Measurements from ENCODE around the gene FDXR.
"Not testable (repeated sequence)": the region's sequence is repeated elsewhere in the genome, so short reads cannot be mapped to it uniquely, and the experiment has no call there.

The FDXR gene

GRCh38 chr17:74872313-74873036 is at the start of gene FDXR:
Gene FDXR, minus strand, starts transcription at chr17:74872994. Its CDS starts 50 bp downstream, at chr17:74872944.
- peaks cover 7% of the 10 kb centered on the region for H3K4me1 ChIP-seq (ENCODE audit: control insufficient read depth, insufficient read depth, low read length)
- H3K9ac ChIP-seq (ENCODE audit: low read length) = peak within 1 kb of the TSS; percentile 92
- peak within 1 kb of the TSS; percentile 94 for H3K27ac ChIP-seq (ENCODE audit: low read depth, low read length)
- peak within 1 kb of the TSS; percentile 93 for H3K4me3 ChIP-seq (ENCODE audit: low read length)
- H3K36me3 ChIP-seq (ENCODE audit: control insufficient read depth, insufficient read depth, low read length) = no peaks in the 10 kb centered on the region
- H3K27me3 ChIP-seq (ENCODE audit: control insufficient read depth, insufficient read depth, low read length) = no peaks in the 10 kb centered on the region

GRCh38 chr17:74922172-74922571 is 49.4 kb upstream of the FDXR start:
- H3K27me3 ChIP-seq (ENCODE audit: control insufficient read depth, insufficient read depth, low read length) = peaks cover 33% of the 10 kb centered on the region
- H3K36me3 ChIP-seq (ENCODE audit: control insufficient read depth, insufficient read depth, low read length) = no peaks in the 10 kb centered on the region
- H3K9ac ChIP-seq (ENCODE audit: low read length) = no peak overlapping the region
- H3K4me3 ChIP-seq (ENCODE audit: low read length) = no peak overlapping the region
- H3K4me1 ChIP-seq (ENCODE audit: control insufficient read depth, insufficient read depth, low read length) = no peaks in the 10 kb centered on the region
- H3K27ac ChIP-seq (ENCODE audit: low read depth, low read length) = no peak overlapping the region

- no peak overlapping the region for H3K4me3 ChIP-seq (ENCODE audit: low read length)
- H3K4me1 ChIP-seq (ENCODE audit: control insufficient read depth, insufficient read depth, low read length) = no peaks in the 10 kb centered on the region
- H3K27me3 ChIP-seq (ENCODE audit: control insufficient read depth, insufficient read depth, low read length) = peaks cover 29% of the 10 kb centered on the region
- H3K9ac ChIP-seq (ENCODE audit: low read length) = no peak overlapping the region
- H3K36me3 ChIP-seq (ENCODE audit: control insufficient read depth, insufficient read depth, low read length) = no peaks in the 10 kb centered on the region
- no peak overlapping the region for H3K27ac ChIP-seq (ENCODE audit: low read depth, low read length)
Measured at GRCh38 chr17:74921769-74922168, 49.0 kb upstream of the FDXR start.

GRCh38 chr17:74921026-74921681 is 48.4 kb upstream of the FDXR start:
- Histone ChIP-seq H3K9ac (ENCODE audit: low read length) (no peak overlapping the region), H3K27me3 (ENCODE audit: control insufficient read depth, insufficient read depth, low read length) (peaks cover 29% of the 10 kb centered on the region), H3K27ac (ENCODE audit: low read depth, low read length) (no peak overlapping the region), H3K36me3 (ENCODE audit: control insufficient read depth, insufficient read depth, low read length) (no peaks in the 10 kb centered on the region), H3K4me3 (ENCODE audit: low read length) (no peak overlapping the region), H3K4me1 (ENCODE audit: control insufficient read depth, insufficient read depth, low read length) (no peaks in the 10 kb centered on the region)

- Histone ChIP-seq H3K36me3 (ENCODE audit: control insufficient read depth, insufficient read depth, low read length) (no peaks in the 10 kb centered on the region), H3K4me3 (ENCODE audit: low read length) (no peak overlapping the region), H3K27me3 (ENCODE audit: control insufficient read depth, insufficient read depth, low read length) (peaks cover 27% of the 10 kb centered on the region), H3K4me1 (ENCODE audit: control insufficient read depth, insufficient read depth, low read length) (no peaks in the 10 kb centered on the region), H3K27ac (ENCODE audit: low read depth, low read length) (no peak overlapping the region), H3K9ac (ENCODE audit: low read length) (no peak overlapping the region)
Measured at GRCh38 chr17:74920642-74921025, 47.8 kb upstream of the FDXR start.

- no peaks in the 10 kb centered on the region for H3K36me3 ChIP-seq (ENCODE audit: control insufficient read depth, insufficient read depth, low read length)
- no peak overlapping the region for H3K4me3 ChIP-seq (ENCODE audit: low read length)
- no peaks in the 10 kb centered on the region for H3K4me1 ChIP-seq (ENCODE audit: control insufficient read depth, insufficient read depth, low read length)
- H3K27ac ChIP-seq (ENCODE audit: low read depth, low read length) = no peak overlapping the region
- no peak overlapping the region for H3K9ac ChIP-seq (ENCODE audit: low read length)
- H3K27me3 ChIP-seq (ENCODE audit: control insufficient read depth, insufficient read depth, low read length) = peaks cover 23% of the 10 kb centered on the region
Measured at GRCh38 chr17:74920306-74920620, 47.5 kb upstream of the FDXR start.

- H3K4me1 ChIP-seq (ENCODE audit: control insufficient read depth, insufficient read depth, low read length) = no peaks in the 10 kb centered on the region
- no peaks in the 10 kb centered on the region for H3K36me3 ChIP-seq (ENCODE audit: control insufficient read depth, insufficient read depth, low read length)
- H3K27ac ChIP-seq (ENCODE audit: low read depth, low read length) = no peak overlapping the region
- peaks cover 17% of the 10 kb centered on the region for H3K27me3 ChIP-seq (ENCODE audit: control insufficient read depth, insufficient read depth, low read length)
- no peak overlapping the region for H3K4me3 ChIP-seq (ENCODE audit: low read length)
- H3K9ac ChIP-seq (ENCODE audit: low read length) = no peak overlapping the region
Measured at GRCh38 chr17:74919440-74920305, 46.9 kb upstream of the FDXR start.

- no peaks in the 10 kb centered on the region for H3K4me1 ChIP-seq (ENCODE audit: control insufficient read depth, insufficient read depth, low read length)
- peaks cover 9% of the 10 kb centered on the region for H3K27me3 ChIP-seq (ENCODE audit: control insufficient read depth, insufficient read depth, low read length)
- no peaks in the 10 kb centered on the region for H3K36me3 ChIP-seq (ENCODE audit: control insufficient read depth, insufficient read depth, low read length)
- no peak overlapping the region for H3K4me3 ChIP-seq (ENCODE audit: low read length)
- no peak overlapping the region for H3K9ac ChIP-seq (ENCODE audit: low read length)
- no peak overlapping the region for H3K27ac ChIP-seq (ENCODE audit: low read depth, low read length)
Measured at GRCh38 chr17:74918906-74919305, 46.1 kb upstream of the FDXR start.

- Histone ChIP-seq H3K4me1 (ENCODE audit: control insufficient read depth, insufficient read depth, low read length) (no peaks in the 10 kb centered on the region), H3K36me3 (ENCODE audit: control insufficient read depth, insufficient read depth, low read length) (no peaks in the 10 kb centered on the region), H3K27me3 (ENCODE audit: control insufficient read depth, insufficient read depth, low read length) (peaks cover 3% of the 10 kb centered on the region), H3K9ac (ENCODE audit: low read length) (no peak overlapping the region), H3K4me3 (ENCODE audit: low read length) (no peak overlapping the region), H3K27ac (ENCODE audit: low read depth, low read length) (no peak overlapping the region)
Measured at GRCh38 chr17:74917430-74917829, 44.6 kb upstream of the FDXR start.

- Histone ChIP-seq H3K4me1 (ENCODE audit: control insufficient read depth, insufficient read depth, low read length) (no peaks in the 10 kb centered on the region), H3K36me3 (ENCODE audit: control insufficient read depth, insufficient read depth, low read length) (no peaks in the 10 kb centered on the region), H3K27me3 (ENCODE audit: control insufficient read depth, insufficient read depth, low read length) (no peaks in the 10 kb centered on the region)
Measured at GRCh38 chr17:74916851-74917199, 44.0 kb upstream of the FDXR start.

GRCh38 chr17:74916136-74916850 is 43.5 kb upstream of the FDXR start:
- Histone ChIP-seq H3K36me3 (ENCODE audit: control insufficient read depth, insufficient read depth, low read length) (no peaks in the 10 kb centered on the region), H3K27ac (ENCODE audit: low read depth, low read length) (no peak overlapping the region), H3K4me3 (ENCODE audit: low read length) (no peak overlapping the region), H3K4me1 (ENCODE audit: control insufficient read depth, insufficient read depth, low read length) (no peaks in the 10 kb centered on the region), H3K9ac (ENCODE audit: low read length) (no peak overlapping the region), H3K27me3 (ENCODE audit: control insufficient read depth, insufficient read depth, low read length) (no peaks in the 10 kb centered on the region)

More at GRCh38 chr17:74916851-74917199, 44.0 kb upstream of the FDXR start:
- H3K27ac ChIP-seq (ENCODE audit: low read depth, low read length) = no peak overlapping the region
- H3K9ac ChIP-seq (ENCODE audit: low read length) = no peak overlapping the region
- no peak overlapping the region for H3K4me3 ChIP-seq (ENCODE audit: low read length)

GRCh38 chr17:74911423-74911822 is 38.6 kb upstream of the FDXR start:
- H3K27me3 ChIP-seq (ENCODE audit: control insufficient read depth, insufficient read depth, low read length) = not testable (repeated sequence)

More at GRCh38 chr17:74911423-74911822, 38.6 kb upstream of the FDXR start:
- not testable (repeated sequence) for H3K4me1 ChIP-seq (ENCODE audit: control insufficient read depth, insufficient read depth, low read length); H3K4me3 ChIP-seq (ENCODE audit: low read length); H3K9ac ChIP-seq (ENCODE audit: low read length); H3K27ac ChIP-seq (ENCODE audit: low read depth, low read length); H3K36me3 ChIP-seq (ENCODE audit: control insufficient read depth, insufficient read depth, low read length)

Measured in rectal smooth muscle tissue (tissue), 1 donor.